Measurements from ENCODE around the gene MAPKAPK5.
"Not testable (repeated sequence)": the region's sequence is repeated elsewhere in the genome, so short reads cannot be mapped to it uniquely, and the experiment has no call there.

MAPKAPK5 gene

GRCh38 chr12:111841750-111842555 lies at the start of gene MAPKAPK5:
Gene MAPKAPK5 (plus strand): TSS chr12:111842228. CDS start chr12:111842734, 506 bp downstream.
- DNase-seq (ENCODE audit: low read depth) = peak; percentile 80

GRCh38 chr12:111792856-111793235 lies 49.2 kb upstream of the MAPKAPK5 start:
- no peak for DNase-seq (ENCODE audit: low read depth)

GRCh38 chr12:111798182-111798581 lies 43.8 kb upstream of the MAPKAPK5 start:
- DNase-seq (ENCODE audit: low read depth) = no peak

GRCh38 chr12:111799758-111800157 lies 42.3 kb upstream of the MAPKAPK5 start:
- no peak for DNase-seq (ENCODE audit: low read depth)

GRCh38 chr12:111803038-111803626 lies 38.9 kb upstream of the MAPKAPK5 start:
- no peak for DNase-seq (ENCODE audit: low read depth)

- DNase-seq (ENCODE audit: low read depth) = no peak
These were observed 38.2 kb upstream of the MAPKAPK5 start for GRCh38 chr12:111803851-111804250.

GRCh38 chr12:111806304-111806703 lies 35.7 kb upstream of the MAPKAPK5 start:
- DNase-seq (ENCODE audit: low read depth) = no peak

- DNase-seq (ENCODE audit: low read depth) = no peak
These were observed 34.8 kb upstream of the MAPKAPK5 start for GRCh38 chr12:111807232-111807631.

- DNase-seq (ENCODE audit: low read depth) = peak; percentile 71
These were observed 28.9 kb upstream of the MAPKAPK5 start for GRCh38 chr12:111812881-111813741.

GRCh38 chr12:111816065-111816615 lies 25.9 kb upstream of the MAPKAPK5 start:
- no peak for DNase-seq (ENCODE audit: low read depth)

GRCh38 chr12:111816898-111817297 lies 25.1 kb upstream of the MAPKAPK5 start:
- not testable (repeated sequence) for DNase-seq (ENCODE audit: low read depth)

- DNase-seq (ENCODE audit: low read depth) = no peak
These were observed 23.7 kb upstream of the MAPKAPK5 start for GRCh38 chr12:111818340-111818739.

GRCh38 chr12:111819191-111820158 lies 22.6 kb upstream of the MAPKAPK5 start:
- no peak for DNase-seq (ENCODE audit: low read depth)

- DNase-seq (ENCODE audit: low read depth) = not testable (repeated sequence)
These were observed 21.2 kb upstream of the MAPKAPK5 start for GRCh38 chr12:111820828-111821227.

- no peak for DNase-seq (ENCODE audit: low read depth)
These were observed 19.1 kb upstream of the MAPKAPK5 start for GRCh38 chr12:111822886-111823285.

- no peak for DNase-seq (ENCODE audit: low read depth)
These were observed 18.1 kb upstream of the MAPKAPK5 start for GRCh38 chr12:111823891-111824290.

GRCh38 chr12:111824312-111824711 lies 17.7 kb upstream of the MAPKAPK5 start:
- DNase-seq (ENCODE audit: low read depth) = not testable (repeated sequence)

- DNase-seq (ENCODE audit: low read depth) = no peak
These were observed 16.5 kb upstream of the MAPKAPK5 start for GRCh38 chr12:111825509-111825908.

- peak; percentile 13 for DNase-seq (ENCODE audit: low read depth)
These were observed 15.7 kb upstream of the MAPKAPK5 start for GRCh38 chr12:111826316-111826715.

GRCh38 chr12:111826992-111827391 lies 15.0 kb upstream of the MAPKAPK5 start:
- DNase-seq (ENCODE audit: low read depth) = no peak

- DNase-seq (ENCODE audit: low read depth) = no peak
These were observed 14.1 kb upstream of the MAPKAPK5 start for GRCh38 chr12:111827907-111828306.
